Adrenal gland (tissue), 12 donors: Measurements from ENCODE around the gene L3MBTL3. TPM values are rescaled to one million over a fixed set of nuclear protein-coding genes. Genes with fewer than 3 reads are reported as not detected.

Source experiments
- DNase-seq, 7 donors: peaks; one replicate each; pipeline ENCODE4 v3.0.0-alpha.2; 2019 to 2020
- H3K27ac ChIP-seq, 5 donors: fragments of 200-600 bp; sonication (generic) in 4 of 5; 1 replicate in 3 of 5; 2 replicates in 2 of 5; pipeline versions ENCODE4 v1.5.1 to v1.8.0; 2016 to 2020; ENCODE audit warnings: mild to moderate bottlenecking in 1 of 5
- H3K27me3 ChIP-seq: fragments of 200-600 bp; 2 replicates; pipeline ENCODE4 v1.8.0; 2021
- H3K36me3 ChIP-seq, 2 donors: fragments of 200-600 bp; replicated peaks in 1 of 2; 1 replicate in 1 of 2; 2 replicates in 1 of 2; pipeline versions ENCODE4 v1.5.1 to v1.8.0; 2018 to 2022
- H3K4me1 ChIP-seq, 2 donors: fragments of 200-600 bp; replicated peaks in 1 of 2; 1 replicate in 1 of 2; 2 replicates in 1 of 2; pipeline versions ENCODE4 v1.5.1 to v1.8.0; 2018 to 2021
- H3K4me3 ChIP-seq, 4 donors: fragments of 200-600 bp; sonication (generic) in 3 of 4; one replicate each; pipeline ENCODE4 v1.5.1; 2016 to 2018
- H3K9me3 ChIP-seq, 3 donors: fragments of 200-600 bp; sonication (generic) in 1 of 3; replicated peaks in 1 of 3; 1 replicate in 2 of 3; 2 replicates in 1 of 3; pipeline versions ENCODE4 v1.5.1 to v1.8.0; 2016 to 2021
- CTCF ChIP-seq, 6 experiments: fragments of 450-650 bp in 4 of 6; fragments of 200-600 bp in 2 of 6; sonication (generic) in 1 of 6; IDR thresholded peaks; 1 replicate in 5 of 6; 2 replicates in 1 of 6; pipeline versions ENCODE4 v1.5.1 to v1.8.0; 2016 to 2021; ENCODE audit warnings: antibody characterized with exemption in 6 of 6, mild to moderate bottlenecking in 2 of 6, moderate library complexity in 1 of 6
- POLR2A ChIP-seq, 2 donors: fragments of 450-650 bp; IDR thresholded peaks; one replicate each; pipeline ENCODE4 v1.6.1; 2017; ENCODE audit warnings: antibody characterized with exemption in 2 of 2, mild to moderate bottlenecking in 2 of 2, moderate library complexity in 1 of 2
- WGBS, 4 donors: extraction: QIAGEN DNeasy Blood & Tissue Kit in 2 of 4; methylation state at CpG; one replicate each; pipeline versions ENCODE4 v1.1.5 to v1.1.7; 2013 to 2017; 5-methylcytosine and 5-hydroxymethylcytosine counted together
- intact Hi-C, 2 donors: fragments of 100-400 bp; cut with DNase I; formaldehyde crosslinking; loops; one replicate each; pipeline versions ENCODE4 v1.14.1 to v1.15.0; 2022 to 2023
- polyA plus RNA-seq, 3 donors: library from polyadenylated mRNA; stranded (reverse); fragments of 200-250 nt in 2 of 3; fragments of 350-450 nt in 1 of 3; fragmentation: Illumina TruSeq in 1 of 3; extraction: RNeasy Lipid Tissue Mini Kit (QIAGEN cat#74804) in 1 of 3; gene quantifications; one replicate each; pipeline ENCODE4 v1.2.3, GENCODE V29; 2013 to 2014
- total RNA-seq, 9 donors: library from RNA; depleted of rRNA in 4 of 9; stranded (reverse); fragments of >200 nt in 4 of 9; fragments of 120-200 nt in 1 of 9; fragmentation: NEBNext Ultra II Directional in 1 of 9; extraction: Animal tissue kit (Norgen Biotek cat#: 25700) in 1 of 9; gene quantifications; one replicate each; pipeline versions ENCODE4 v1.1.0 to v1.2.4, GENCODE V29; 2013 to 2023
- donor health status: healthy with polysubstance abuse.
- donor health status: Bipolar disorder and iron deficiency.
- donor health status: DM: yes; HTN: yes; CAD: no.
- donor health status: DM: no; HTN: no; CAD: no.
- donor health status: DM: no; HTN: no; CAD: no.
- donor health status: DM: yes; HTN: yes; CAD: no.

Gene L3MBTL3
- total and polyA plus RNA-seq, 12 donors = 7.2 to 32.5 (median 17.3) TPM

GRCh38 chr6:130119211-130119610 is 100.8 kb downstream of the L3MBTL3 start:
- TF ChIP-seq POLR2A (IDR thresholded peaks at IDR 0.05) (no peak), CTCF (IDR thresholded peaks at IDR 0.05) (no peak)
- Histone ChIP-seq H3K27ac (no peak overlapping the region), H3K4me1 (no peaks in the 10 kb centered on the region), H3K9me3 (no peaks in the 10 kb centered on the region), H3K27me3 (no peaks in the 10 kb centered on the region), H3K4me3 (no peak overlapping the region), H3K36me3 (no peaks in the 10 kb centered on the region)
- DNase-seq = no peak
- 96 to 100% (median 98%) methylated on average over 1 of the region's 1 CpG for WGBS, 4 donors
- intact Hi-C loops = no loop called here

GRCh38 chr6:130120731-130121130 is 102.3 kb downstream of the L3MBTL3 start:
- no peak for DNase-seq
- Histone ChIP-seq H3K9me3 (no peaks in the 10 kb centered on the region), H3K4me3 (no peak overlapping the region), H3K36me3 (no peaks in the 10 kb centered on the region), H3K4me1 (peaks cover 0 to 5% of the 10 kb centered on the region in 2 donors), H3K27ac (no peak overlapping the region), H3K27me3 (no peaks in the 10 kb centered on the region)
- intact Hi-C loops = no loop called here
- TF ChIP-seq CTCF (IDR thresholded peaks at IDR 0.05) (no peak), POLR2A (IDR thresholded peaks at IDR 0.05) (no peak)

GRCh38 chr6:130122243-130122642 is 103.9 kb downstream of the L3MBTL3 start:
- H3K36me3 ChIP-seq = no peaks in the 10 kb centered on the region
- DNase-seq = no peak
- H3K4me3 ChIP-seq = no peak overlapping the region
- no peaks in the 10 kb centered on the region for H3K9me3 ChIP-seq
- TF ChIP-seq CTCF (IDR thresholded peaks at IDR 0.05) (no peak), POLR2A (IDR thresholded peaks at IDR 0.05) (no peak)
- intact Hi-C loops = no loop called here
- no peak overlapping the region for H3K27ac ChIP-seq
- WGBS, 4 donors = 86 to 100% (median 94%) methylated on average over 2 of the region's 2 CpGs
- H3K4me1 ChIP-seq = peaks cover 0 to 5% of the 10 kb centered on the region in 2 donors
- no peaks in the 10 kb centered on the region for H3K27me3 ChIP-seq

- no peak for TF ChIP-seq POLR2A (IDR thresholded peaks at IDR 0.05)
- no peak for TF ChIP-seq CTCF (IDR thresholded peaks at IDR 0.05)
- Histone ChIP-seq H3K4me3 (no peak overlapping the region), H3K27me3 (no peaks in the 10 kb centered on the region), H3K4me1 (peaks cover 0 to 5% of the 10 kb centered on the region in 2 donors), H3K36me3 (no peaks in the 10 kb centered on the region), H3K9me3 (no peaks in the 10 kb centered on the region), H3K27ac (no peak overlapping the region)
- intact Hi-C loops = no loop called here
- DNase-seq = no peak
- WGBS, 4 donors = 36 to 51% (median 43%) methylated on average over 2 of the region's 2 CpGs
Measured at GRCh38 chr6:130127195-130127594, 108.8 kb downstream of the L3MBTL3 start.
